GM21515 (cell line): ENCODE results near the gene OGN.
"Not testable (repeated sequence)": the region's sequence is repeated elsewhere in the genome, so short reads cannot be mapped to it uniquely, and the experiment has no call there.

Experiments
- ATAC-seq: cut with Tn5 transposase; IDR thresholded peaks from one replicate; pipeline ENCODE4 v1.9.1; 2021; ENCODE audit not compliant: unreplicated experiment

OGN gene

GRCh38 chr9:92404042-92404836, at the start of gene OGN:
OGN (minus strand) TSS chr9:92404578; CDS start chr9:92403407, 1,171 bp downstream.
- no peak for ATAC-seq

- ATAC-seq = no peak
Measured at GRCh38 chr9:92446536-92446935, 42.2 kb upstream of the OGN start.

GRCh38 chr9:92444841-92445240, 40.5 kb upstream of the OGN start:
- no peak for ATAC-seq

- no peak for ATAC-seq
Measured at GRCh38 chr9:92440751-92441046, 36.3 kb upstream of the OGN start.

GRCh38 chr9:92439921-92440750, 35.8 kb upstream of the OGN start:
- ATAC-seq = no peak

GRCh38 chr9:92438900-92439526, 34.6 kb upstream of the OGN start:
- ATAC-seq = no peak

- ATAC-seq = no peak
Measured at GRCh38 chr9:92435263-92435662, 30.9 kb upstream of the OGN start.

- ATAC-seq = no peak
Measured at GRCh38 chr9:92432972-92433548, 28.7 kb upstream of the OGN start.

GRCh38 chr9:92432350-92432749, 28.0 kb upstream of the OGN start:
- no peak for ATAC-seq

- ATAC-seq = no peak
Measured at GRCh38 chr9:92429836-92430235, 25.5 kb upstream of the OGN start.

GRCh38 chr9:92426501-92427145, 22.2 kb upstream of the OGN start:
- no peak for ATAC-seq

- ATAC-seq = no peak
Measured at GRCh38 chr9:92425474-92425873, 21.1 kb upstream of the OGN start.

GRCh38 chr9:92424340-92424739, 20.0 kb upstream of the OGN start, which contains the start of gene OMD:
OMD (minus strand) TSS chr9:92424471; CDS start chr9:92417558, 6,913 bp downstream.
- ATAC-seq = no peak

- ATAC-seq = no peak
Measured at GRCh38 chr9:92423612-92424011, 19.2 kb upstream of the OGN start.

- ATAC-seq = no peak
Measured at GRCh38 chr9:92422611-92423338, 18.4 kb upstream of the OGN start.

- no peak for ATAC-seq
Measured at GRCh38 chr9:92414566-92414965, 10.2 kb upstream of the OGN start.

- ATAC-seq = not testable (repeated sequence)
Measured at GRCh38 chr9:92411157-92411556, 6.8 kb upstream of the OGN start.

- ATAC-seq = no peak
Measured at GRCh38 chr9:92408747-92409478, 4.5 kb upstream of the OGN start.

- ATAC-seq = no peak
Measured at GRCh38 chr9:92407818-92408217, 3.4 kb upstream of the OGN start.

GRCh38 chr9:92406477-92406876, 2.1 kb upstream of the OGN start:
- ATAC-seq = no peak
